ENCODE data around the gene GHITM. TPM values are rescaled to one million over a fixed set of nuclear protein-coding genes. Genes with fewer than 3 reads are reported as not detected.

GHITM gene
- total RNA-seq, 1 donor from 2014 or later: 77.8 TPM

DNA sequence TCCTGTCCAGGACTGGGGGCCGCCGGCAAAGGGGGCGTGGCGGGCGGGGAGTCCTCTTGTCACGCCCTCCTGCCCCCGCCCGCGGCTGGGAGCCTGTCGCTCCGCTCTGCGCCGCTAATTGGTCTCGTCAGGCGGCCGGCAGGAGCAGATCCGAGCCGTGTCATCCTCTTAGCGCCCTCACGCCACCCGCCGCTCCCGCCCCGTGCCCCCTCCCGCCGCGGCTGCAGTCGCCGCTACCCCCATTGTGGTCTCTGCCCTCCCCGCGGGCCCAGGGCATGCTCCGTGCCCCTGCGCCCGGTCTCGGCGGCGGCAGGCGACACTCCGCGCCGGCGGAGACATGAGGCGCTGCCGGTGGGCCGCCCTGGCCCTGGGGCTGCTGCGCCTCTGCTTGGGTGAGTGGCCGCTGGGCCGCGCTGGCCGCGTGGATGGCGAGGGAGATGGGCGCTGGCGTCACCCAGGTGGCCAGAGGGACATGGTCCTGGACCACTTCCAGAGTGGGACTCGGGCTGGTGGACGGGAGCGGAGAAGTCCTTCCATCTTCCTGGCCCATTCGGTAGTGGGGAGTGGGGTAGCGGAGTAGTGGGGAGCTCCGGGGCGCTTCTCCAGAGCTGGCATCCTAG is 55.2 kb downstream of the GHITM start, which contains the start of gene CDHR1:
CDHR1 (plus strand) TSS at position 114 of the 620 bp plus-strand sequence; CDS start at position 338, 224 bp downstream.
- DNase-seq (ENCODE audit: low spot score): no peak
- intact Hi-C loops (cut with DNase I): no loop called here
- peak; percentile 60 for ATAC-seq

DNA sequence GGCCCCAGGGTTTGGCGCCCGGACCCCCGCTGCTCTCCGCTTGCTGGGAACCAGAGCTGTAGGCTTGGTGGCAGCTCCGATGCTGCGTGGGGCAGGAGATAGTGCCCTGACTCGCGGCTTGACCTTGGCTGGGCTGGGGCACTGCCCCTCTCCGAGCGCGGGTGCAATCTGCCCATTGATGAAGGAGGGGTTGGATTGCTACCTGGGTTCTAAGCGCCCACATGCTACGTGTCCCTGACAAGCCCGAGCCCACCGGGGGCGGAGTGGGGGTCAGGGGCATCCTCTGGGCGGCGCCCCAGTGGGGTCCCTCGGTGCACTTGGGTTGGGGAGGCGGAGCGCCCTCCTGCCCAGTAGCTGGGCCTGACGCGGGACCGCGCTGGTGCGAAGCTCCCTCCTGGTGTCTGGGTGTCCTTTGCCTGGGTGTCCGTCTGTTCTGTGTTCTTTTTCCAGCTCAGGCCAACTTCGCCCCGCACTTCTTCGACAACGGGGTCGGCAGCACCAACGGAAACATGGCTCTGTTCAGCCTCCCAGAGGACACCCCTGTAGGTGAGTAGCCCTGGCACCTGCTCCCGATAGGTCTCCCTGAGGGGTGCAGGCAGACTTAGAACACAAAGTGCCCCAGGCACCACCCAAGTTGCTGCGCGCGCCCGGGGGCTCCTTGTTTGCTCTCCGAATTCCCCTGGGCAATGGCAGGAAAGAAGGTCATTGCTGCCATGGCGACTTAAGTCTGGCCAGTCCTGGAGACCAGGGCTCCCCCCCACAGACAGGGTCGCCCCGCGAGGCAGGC is 55.9 kb downstream of the GHITM start:
- intact Hi-C loops (cut with DNase I): no loop called here
- DNase-seq (ENCODE audit: low spot score): no peak
- ATAC-seq: peak; percentile 12

DNA sequence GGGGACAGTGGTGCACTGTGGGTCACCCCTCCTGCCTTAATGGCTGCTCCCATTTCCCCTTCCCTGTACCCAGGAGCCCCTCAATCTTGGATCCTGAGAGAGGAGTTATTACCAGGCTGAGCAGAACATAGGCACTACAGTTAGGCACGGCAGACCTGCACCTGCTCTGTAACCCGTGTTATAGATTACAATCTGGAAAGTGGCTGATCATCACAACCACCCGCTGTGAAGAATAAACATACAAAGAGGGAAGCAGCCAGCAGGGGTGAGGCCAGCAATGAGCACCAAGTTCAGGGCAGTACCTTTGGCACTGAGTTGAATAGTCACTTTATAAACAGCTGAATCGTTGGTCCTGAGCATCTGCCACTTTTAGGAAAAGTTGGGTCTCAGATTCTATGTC is 56.8 kb downstream of the GHITM start:
- DNase-seq (ENCODE audit: low spot score) (no peak), ATAC-seq (no peak)
- intact Hi-C loops (cut with DNase I): no loop called here

DNA sequence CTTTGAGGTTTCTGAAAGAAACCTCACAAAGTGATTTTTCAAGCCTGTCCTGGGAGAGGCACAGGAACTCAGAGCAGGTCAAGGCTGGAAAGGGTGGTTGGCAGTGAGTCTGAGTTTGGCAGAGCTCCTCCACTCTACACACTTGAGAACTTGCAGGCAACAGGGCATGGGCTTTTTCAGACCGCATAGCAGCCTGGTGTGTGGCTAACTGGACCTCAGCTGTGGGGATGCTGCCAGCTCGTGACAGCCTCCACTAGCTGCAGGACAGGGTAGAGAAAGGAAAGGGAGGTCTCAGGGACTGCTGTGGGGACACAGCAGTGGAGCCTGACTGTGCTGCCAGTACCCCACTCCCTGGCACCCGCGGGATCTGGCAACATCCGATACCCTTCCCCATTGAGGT is 57.6 kb downstream of the GHITM start:
- DNase-seq (ENCODE audit: low spot score) (no peak), ATAC-seq (no peak)
- intact Hi-C loops (cut with DNase I): no loop called here

DNA sequence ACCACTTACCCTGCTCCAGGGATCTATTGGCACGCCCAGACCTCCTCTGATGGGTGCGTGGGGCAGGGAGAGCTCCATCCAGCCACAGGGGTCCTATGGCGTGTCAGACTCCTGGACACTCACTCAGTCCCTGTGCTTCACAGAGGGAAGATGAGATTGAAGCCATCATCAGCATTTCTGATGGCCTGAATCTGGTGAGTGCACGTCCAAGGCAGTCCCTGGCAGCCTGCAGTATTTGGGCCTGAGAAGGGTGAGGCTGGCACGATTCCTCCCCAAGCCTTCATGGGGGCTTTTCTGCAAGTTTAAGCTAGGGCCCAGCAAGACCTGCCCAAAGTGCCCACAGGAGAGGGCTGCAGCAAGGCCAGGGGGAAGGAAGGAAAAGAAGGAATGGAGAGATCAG is 58.3 kb downstream of the GHITM start:
- DNase-seq (ENCODE audit: low spot score) (no peak), ATAC-seq (no peak)
- intact Hi-C loops (cut with DNase I): no loop called here

DNA sequence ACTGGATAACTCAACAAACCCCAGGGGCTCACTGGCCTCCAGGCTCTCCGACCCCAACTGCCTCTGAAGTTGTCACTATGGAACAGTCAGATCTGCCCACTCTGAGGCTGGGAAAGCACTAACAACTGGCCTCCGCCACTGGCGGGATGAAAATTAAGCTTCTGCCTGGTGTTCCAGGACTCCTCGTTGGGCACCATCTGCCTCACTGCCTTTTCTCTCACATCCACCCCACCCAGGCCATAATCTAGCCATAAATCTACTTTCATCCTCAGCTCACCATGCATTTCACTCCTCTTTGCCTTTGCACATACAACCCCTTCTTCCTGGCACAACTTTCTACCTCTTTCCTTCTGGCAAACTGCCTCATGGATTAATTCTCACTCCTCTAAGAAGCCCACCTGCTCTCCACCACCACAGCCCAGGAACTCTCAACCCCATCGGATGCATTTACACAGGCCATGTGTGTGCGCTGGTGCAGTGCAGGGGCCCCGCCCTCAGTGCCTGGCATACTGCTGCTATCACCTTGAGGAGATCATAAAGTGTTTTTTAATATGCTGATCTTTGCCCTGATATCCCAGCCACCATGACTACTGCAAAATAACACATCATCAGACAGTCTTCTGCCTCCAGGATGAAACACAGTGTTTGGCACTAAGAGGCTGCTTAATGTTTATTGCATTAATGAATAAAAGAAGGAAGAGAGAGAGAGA is 59.1 kb downstream of the GHITM start:
- DNase-seq (ENCODE audit: low spot score): no peak
- no peak for ATAC-seq
- intact Hi-C loops (cut with DNase I): no loop called here

DNA sequence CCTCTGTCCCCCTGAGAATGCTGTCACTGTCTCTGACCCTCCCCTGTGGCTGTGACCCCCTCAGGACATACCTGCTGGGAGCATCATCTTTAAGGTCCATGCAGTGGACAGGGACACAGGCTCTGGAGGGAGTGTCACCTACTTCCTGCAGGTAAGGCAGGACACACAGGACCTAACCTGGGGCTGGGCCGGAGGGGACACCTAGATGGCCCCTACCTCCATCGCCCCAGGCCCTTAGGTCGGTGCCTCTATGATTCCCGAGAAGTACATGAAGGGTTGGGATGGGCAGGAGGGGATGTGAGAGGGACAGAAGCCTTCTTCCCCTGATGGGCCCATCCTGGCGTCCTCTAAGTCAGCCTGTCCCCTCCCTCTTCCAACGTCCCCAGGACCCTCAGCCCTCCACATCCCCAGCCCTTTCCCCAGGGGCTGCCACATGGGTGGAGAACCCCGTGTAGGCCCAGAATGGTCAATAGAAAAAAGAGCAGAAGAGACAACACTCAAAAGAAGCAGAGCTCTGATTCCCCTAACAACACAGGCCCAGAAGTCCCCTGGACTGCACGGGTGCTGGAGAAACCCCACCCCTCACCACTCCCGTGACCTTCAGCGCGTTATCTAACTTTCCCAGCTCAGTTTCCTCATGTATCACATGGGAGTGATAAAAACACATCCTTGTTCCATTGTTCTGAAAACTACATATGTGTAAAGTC is 61.4 kb downstream of the GHITM start:
- intact Hi-C loops (cut with DNase I): no loop called here
- no peak for ATAC-seq
- no peak for DNase-seq (ENCODE audit: low spot score)

DNA sequence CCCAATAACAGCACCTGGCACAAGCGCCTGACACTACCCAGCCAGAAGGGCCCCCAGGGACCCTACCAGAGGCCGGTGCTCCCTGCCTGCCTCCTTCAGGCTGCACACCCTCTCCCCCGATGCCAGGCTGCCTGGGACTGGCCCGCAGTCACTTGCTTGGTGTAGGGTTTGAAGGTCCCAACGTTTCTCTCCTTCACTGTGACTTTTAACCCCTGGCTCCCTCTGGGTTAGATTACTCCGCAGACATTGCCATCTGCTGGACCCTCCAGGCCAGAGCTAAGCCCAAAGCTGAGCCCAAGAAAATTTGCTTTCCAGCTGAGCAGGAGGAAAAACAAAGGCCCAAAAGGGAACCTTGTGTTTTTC is 61.9 kb downstream of the GHITM start:
- intact Hi-C loops (cut with DNase I): no loop called here
- ATAC-seq: no peak
- no peak for DNase-seq (ENCODE audit: low spot score)

DNA sequence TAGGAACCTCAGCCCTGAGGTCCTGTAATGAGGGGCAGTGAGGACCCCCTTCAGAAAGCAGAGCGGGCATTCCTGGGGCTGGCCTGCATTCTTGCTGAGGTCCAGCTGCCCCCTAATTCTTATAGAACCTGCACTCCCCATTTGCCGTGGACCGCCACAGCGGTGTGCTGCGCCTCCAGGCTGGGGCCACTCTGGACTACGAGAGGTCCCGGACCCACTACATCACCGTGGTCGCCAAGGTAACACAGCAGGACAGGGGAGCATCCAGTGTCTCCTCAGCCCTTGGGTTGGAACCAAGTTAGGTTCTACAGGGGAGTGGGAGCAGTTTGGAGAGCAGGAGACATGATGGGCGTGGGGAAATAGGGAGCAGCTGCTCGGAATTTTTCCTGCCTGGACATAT is 62.4 kb downstream of the GHITM start:
- intact Hi-C loops (cut with DNase I): no loop called here
- no peak for ATAC-seq
- DNase-seq (ENCODE audit: low spot score): no peak

DNA sequence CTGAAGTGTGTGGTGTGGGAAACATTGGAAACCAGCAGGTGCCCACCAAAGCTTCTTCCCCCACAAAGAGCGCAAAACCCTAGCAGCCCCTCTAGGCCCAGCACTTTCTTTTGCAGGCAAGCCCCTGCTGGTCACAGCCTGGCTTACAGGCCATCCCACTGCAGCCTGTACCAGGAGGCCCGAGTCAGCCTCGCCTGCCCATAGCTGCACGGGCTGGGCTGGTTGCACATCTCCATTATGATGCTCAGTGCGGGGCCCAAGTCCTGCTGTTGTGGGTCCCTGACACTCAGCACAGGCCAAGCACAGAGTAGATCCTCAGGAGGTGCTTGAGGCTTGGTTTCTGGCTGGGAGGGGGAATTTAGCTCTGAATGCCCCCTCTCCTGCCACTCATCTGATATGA is 63.0 kb downstream of the GHITM start:
- no peak for DNase-seq (ENCODE audit: low spot score)
- no peak for ATAC-seq
- intact Hi-C loops (cut with DNase I): no loop called here

Other genes starting within 250 kb of the GHITM start
- not detected for gene GPR15LG, start 34.3 kb downstream of the GHITM start, total RNA-seq
- gene CDHR1, start 55.0 kb downstream of the GHITM start, total RNA-seq: 2.0 TPM
- gene LRIT2, start 86.0 kb downstream of the GHITM start, total RNA-seq: not detected
- not detected for gene LRIT1, start 102.0 kb downstream of the GHITM start, total RNA-seq
- gene RGR, start 105.5 kb downstream of the GHITM start, total RNA-seq: 2.4 TPM
- 136 TPM for gene CCSER2, start 189.1 kb downstream of the GHITM start, total RNA-seq

Data from sciatic nerve (tissue), 2 donors.